WTC11 (cell line): ENCODE results near the gene PLPP1. TPM values are rescaled to one million over a fixed set of nuclear protein-coding genes. Genes with fewer than 3 reads are reported as not detected.

Experiments
- ATAC-seq: fragments of 200-7000 bp; cut with Tn5 transposase; 2 replicates; pipeline ENCODE4 v1.10.0; 2021; ENCODE audit warnings: mild to moderate bottlenecking, moderate library complexity
- CTCF ChIA-PET: fragments of 300-600 bp; sonication (Branson Sonifier 250); formaldehyde crosslinking; loops from one replicate; lab custom pipeline; 2021; ENCODE audit warnings: antibody characterized with exemption; lab: Charles Lee
- POLR2A ChIA-PET: fragments of 350-600 bp; sonication (Branson Sonifier 250); formaldehyde crosslinking; loops from one replicate; lab custom pipeline; 2021; ENCODE audit warnings: antibody characterized with exemption; lab: Charles Lee
- DNase-seq: peaks from one replicate; pipeline ENCODE4 v3.0.0; 2021; ENCODE audit warnings: low spot score
- H3K27ac Mint-ChIP-seq: 2 replicates; pipeline ENCODE4 v1.8.0; 2021; ENCODE audit warnings: mixed read lengths
- H3K27me3 Mint-ChIP-seq: 2 replicates; pipeline ENCODE4 v1.8.0; 2021; ENCODE audit warnings: low read depth, mild to moderate bottlenecking, moderate library complexity, mixed read lengths
- H3K36me3 Mint-ChIP-seq: 2 replicates; pipeline ENCODE4 v1.8.0; 2021; ENCODE audit warnings: mixed read lengths
- H3K4me1 Mint-ChIP-seq: 2 replicates; pipeline ENCODE4 v1.8.0; 2022; ENCODE audit warnings: mixed read lengths
- H3K4me3 Mint-ChIP-seq: 2 replicates; pipeline ENCODE4 v1.8.0; 2021; ENCODE audit warnings: mild to moderate bottlenecking, moderate library complexity, mixed read lengths
- H3K9me3 Mint-ChIP-seq: 2 replicates; pipeline ENCODE4 v1.8.0; 2021; ENCODE audit warnings: mixed read lengths
- AR ChIP-seq: fragments of 250-450 bp; sonication (Bioruptor Pico); IDR thresholded peaks from 2 replicates; pipeline ENCODE4 v1.9.0; 2021; ENCODE audit warnings: mild to moderate bottlenecking
- ATF6 ChIP-seq: sonication (generic); formaldehyde crosslinking; IDR thresholded peaks from 2 replicates; pipeline ENCODE4 v1.8.1; 2023; ENCODE audit warnings: mild to moderate bottlenecking, missing genetic modification reagents
- EMX1 ChIP-seq: fragments of 250-450 bp; sonication (Bioruptor Pico); IDR thresholded peaks from 2 replicates; pipeline ENCODE4 v1.8.0; 2021; ENCODE audit warnings: mild to moderate bottlenecking
- ETV6 ChIP-seq: sonication (generic); formaldehyde crosslinking; IDR thresholded peaks from 2 replicates; pipeline ENCODE4 v1.8.1; 2022; ENCODE audit warnings: mild to moderate bottlenecking, missing genetic modification reagents
- FOXP1 ChIP-seq: sonication (generic); formaldehyde crosslinking; IDR thresholded peaks from 2 replicates; pipeline ENCODE4 v1.8.0; 2022; ENCODE audit warnings: missing genetic modification reagents, mild to moderate bottlenecking, moderate library complexity, borderline replicate concordance
- JUN ChIP-seq: sonication (generic); formaldehyde crosslinking; IDR thresholded peaks from 2 replicates; pipeline ENCODE4 v1.8.0; 2023; ENCODE audit warnings: mild to moderate bottlenecking, missing genetic modification reagents
- NFYB ChIP-seq: sonication (generic); formaldehyde crosslinking; conservative IDR thresholded peaks from 2 replicates; pipeline ENCODE4 v1.8.0; 2022; ENCODE audit warnings: low read depth, missing genetic modification reagents
- OVOL2 ChIP-seq: fragments of 250-450 bp; sonication (Bioruptor Pico); IDR thresholded peaks from 2 replicates; pipeline ENCODE4 v1.9.0; 2021; ENCODE audit warnings: mild to moderate bottlenecking, borderline replicate concordance
- PRRX2 ChIP-seq: fragments of 250-450 bp; sonication (Bioruptor Pico); IDR thresholded peaks from 2 replicates; pipeline ENCODE4 v1.8.0; 2021; ENCODE audit warnings: mild to moderate bottlenecking
- SMAD3 ChIP-seq: sonication (generic); formaldehyde crosslinking; IDR thresholded peaks from 2 replicates; pipeline ENCODE4 v1.8.0; 2022; ENCODE audit warnings: missing genetic modification reagents, mild to moderate bottlenecking, borderline replicate concordance
- SP1 ChIP-seq: sonication (generic); formaldehyde crosslinking; conservative IDR thresholded peaks from 2 replicates; pipeline ENCODE4 v1.8.1; 2022; ENCODE audit warnings: missing genetic modification reagents
- TEAD1 ChIP-seq: sonication (generic); formaldehyde crosslinking; IDR thresholded peaks from 2 replicates; pipeline ENCODE4 v1.8.0; 2022; ENCODE audit warnings: mild to moderate bottlenecking, missing genetic modification reagents
- TEAD4 ChIP-seq: sonication (generic); formaldehyde crosslinking; IDR thresholded peaks from 2 replicates; pipeline ENCODE4 v1.8.0; 2022; ENCODE audit warnings: mild to moderate bottlenecking, missing genetic modification reagents
- USF2 ChIP-seq: sonication (generic); formaldehyde crosslinking; IDR thresholded peaks from 2 replicates; pipeline ENCODE4 v1.8.1; 2023; ENCODE audit warnings: mild to moderate bottlenecking, missing genetic modification reagents, moderate library complexity
- ZBTB43 ChIP-seq: sonication (generic); formaldehyde crosslinking; IDR thresholded peaks from 2 replicates; pipeline ENCODE4 v1.8.1; 2023; ENCODE audit warnings: mild to moderate bottlenecking, missing genetic modification reagents
- ZNF121 ChIP-seq: sonication (generic); formaldehyde crosslinking; IDR thresholded peaks from 2 replicates; pipeline ENCODE4 v1.8.0; 2023; ENCODE audit warnings: missing genetic modification reagents
- ZNF219 ChIP-seq: sonication (generic); formaldehyde crosslinking; IDR thresholded peaks from 2 replicates; pipeline ENCODE4 v1.8.0; 2023; ENCODE audit warnings: missing genetic modification reagents, mild to moderate bottlenecking, borderline replicate concordance
- ZNF232 ChIP-seq: sonication (generic); formaldehyde crosslinking; IDR thresholded peaks from 2 replicates; pipeline ENCODE4 v1.8.0; 2022; ENCODE audit warnings: mild to moderate bottlenecking, missing genetic modification reagents
- ZNF317 ChIP-seq: sonication (generic); formaldehyde crosslinking; IDR thresholded peaks from 2 replicates; pipeline ENCODE4 v1.8.1; 2023; ENCODE audit warnings: low read depth, mild to moderate bottlenecking, moderate library complexity, missing genetic modification reagents, borderline replicate concordance
- ZNF396 ChIP-seq: fragments of 250-450 bp; sonication (Bioruptor Pico); IDR thresholded peaks from 2 replicates; pipeline ENCODE4 v1.8.0; 2021; ENCODE audit warnings: mild to moderate bottlenecking, moderate library complexity, borderline replicate concordance
- ZNF416 ChIP-seq: fragments of 250-450 bp; sonication (Bioruptor Pico); IDR thresholded peaks from 2 replicates; pipeline ENCODE4 v1.9.0; 2021; ENCODE audit warnings: mild to moderate bottlenecking, inconsistent platforms
- ZNF423 ChIP-seq: fragments of 250-450 bp; sonication (Bioruptor Pico); IDR thresholded peaks from 2 replicates; pipeline ENCODE4 v2.1.2; 2022; ENCODE audit warnings: mild to moderate bottlenecking, moderate library complexity
- total RNA-seq: library from RNA; stranded (reverse); gene quantifications from 3 replicates; pipeline ENCODE4 v1.2.3, GENCODE V29; 2021
- TF ChIP-seq, protein P1 (sequence below): sonication (generic); formaldehyde crosslinking; IDR thresholded peaks from 2 replicates; pipeline ENCODE4 v1.8.1; 2022; ENCODE audit warnings: mild to moderate bottlenecking, missing genetic modification reagents, moderate library complexity, borderline replicate concordance
- TF ChIP-seq, protein P2 (sequence below): sonication (generic); formaldehyde crosslinking; IDR thresholded peaks from 2 replicates; pipeline ENCODE4 v1.8.0; 2022; ENCODE audit warnings: missing genetic modification reagents

The PLPP1 gene
- total RNA-seq, 1 experiment from 2014 or later = 43.2 TPM

DNA sequence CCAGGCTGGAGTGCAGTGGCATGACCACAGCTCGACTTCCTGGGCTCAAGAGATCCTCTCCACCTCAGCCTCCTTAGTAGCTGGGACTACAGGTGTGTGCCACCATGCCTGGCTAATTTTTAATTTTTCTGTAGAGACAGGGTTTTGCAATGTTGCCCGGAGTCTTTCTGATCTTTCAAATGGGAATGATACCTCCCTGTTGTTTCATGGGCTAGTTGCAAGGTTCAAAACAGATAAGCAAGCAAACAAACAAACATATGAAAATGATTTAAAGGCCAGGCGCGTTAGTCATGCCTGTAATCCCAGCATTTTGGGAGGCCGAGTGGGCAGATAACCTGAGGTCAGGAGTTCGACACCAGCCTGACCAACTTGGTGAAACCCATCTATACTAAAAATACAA is 45.3 kb upstream of the PLPP1 start:
- Mint-ChIP-seq H3K9me3 (no peaks in the 10 kb centered on the region), H3K4me3 (no peak overlapping the region), H3K27me3 (no peaks in the 10 kb centered on the region), H3K4me1 (peaks cover 37% of the 10 kb centered on the region), H3K36me3 (no peaks in the 10 kb centered on the region), H3K27ac (0 out of 2 replicates have a peak overlapping the region, but pooled peaks have one; percentile 53)
- POLR2A ChIA-PET = no interaction called here
- CTCF ChIA-PET = interaction anchor here (1.4 kb wide), 1 partner anchor 112 kb away, joined by 3 read pairs; no protein-coding TSS in a partner anchor
- TF ChIP-seq TEAD1 (CRISPR knock-in tag) = no peak
- no peak for TF ChIP-seq ZBTB43
- no peak for TF ChIP-seq AR (CRISPR knock-in tag)
- TF ChIP-seq SMAD3 (CRISPR knock-in tag) = no peak
- TF ChIP-seq ATF6 (CRISPR knock-in tag) = no peak
- no peak for TF ChIP-seq ZNF396 (CRISPR knock-in tag)
- TF ChIP-seq ZNF416 (CRISPR knock-in tag) = no peak
- no peak for TF ChIP-seq EMX1 (CRISPR knock-in tag)
- DNase-seq = no peak
- ATAC-seq = no peak

DNA sequence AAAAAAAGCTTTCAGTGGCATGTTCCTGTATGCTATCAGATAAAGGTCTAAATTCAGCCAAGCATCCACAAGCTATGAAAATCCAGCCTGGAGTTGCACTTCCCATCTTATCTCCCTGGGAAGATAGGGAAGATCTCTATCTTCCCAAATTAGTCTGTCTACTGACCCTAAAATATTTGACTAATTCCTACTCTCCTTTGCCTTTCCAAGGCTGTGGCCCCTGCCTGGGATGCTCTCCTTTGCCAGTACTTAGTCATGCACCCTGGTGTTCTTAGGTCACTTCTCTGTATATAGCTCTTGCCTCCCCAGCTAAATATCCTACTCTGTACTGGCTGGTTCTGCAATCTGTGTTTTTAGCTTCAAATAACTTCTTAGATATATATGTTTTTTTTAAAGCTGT is 44.0 kb upstream of the PLPP1 start:
- Mint-ChIP-seq H3K27ac (peak overlapping the region; percentile 57; the same call in 1 of the 2 replicates), H3K4me1 (peaks cover 39% of the 10 kb centered on the region), H3K9me3 (no peaks in the 10 kb centered on the region), H3K36me3 (no peaks in the 10 kb centered on the region), H3K27me3 (no peaks in the 10 kb centered on the region), H3K4me3 (no peak overlapping the region)
- no peak for ATAC-seq
- CTCF ChIA-PET = no interaction called here
- no peak for DNase-seq
- POLR2A ChIA-PET = no interaction called here
- TF ChIP-seq ZNF232 (CRISPR knock-in tag) (no peak), SP1 (CRISPR knock-in tag) (no peak), OVOL2 (CRISPR knock-in tag) (no peak), PRRX2 (no peak), ETV6 (CRISPR knock-in tag) (no peak), USF2 (CRISPR knock-in tag) (no peak), ZNF317 (CRISPR knock-in tag) (no peak), ZNF121 (CRISPR knock-in tag) (no peak), NFYB (CRISPR knock-in tag) (no peak), ZNF423 (no peak), JUN (CRISPR knock-in tag) (no peak), ZNF219 (CRISPR knock-in tag) (no peak), TEAD4 (CRISPR knock-in tag) (no peak), FOXP1 (CRISPR knock-in tag) (no peak)
- TF ChIP-seq, protein P1, sequence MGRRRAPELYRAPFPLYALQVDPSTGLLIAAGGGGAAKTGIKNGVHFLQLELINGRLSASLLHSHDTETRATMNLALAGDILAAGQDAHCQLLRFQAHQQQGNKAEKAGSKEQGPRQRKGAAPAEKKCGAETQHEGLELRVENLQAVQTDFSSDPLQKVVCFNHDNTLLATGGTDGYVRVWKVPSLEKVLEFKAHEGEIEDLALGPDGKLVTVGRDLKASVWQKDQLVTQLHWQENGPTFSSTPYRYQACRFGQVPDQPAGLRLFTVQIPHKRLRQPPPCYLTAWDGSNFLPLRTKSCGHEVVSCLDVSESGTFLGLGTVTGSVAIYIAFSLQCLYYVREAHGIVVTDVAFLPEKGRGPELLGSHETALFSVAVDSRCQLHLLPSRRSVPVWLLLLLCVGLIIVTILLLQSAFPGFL (CRISPR knock-in tag) = no peak
- TF ChIP-seq, protein P2, sequence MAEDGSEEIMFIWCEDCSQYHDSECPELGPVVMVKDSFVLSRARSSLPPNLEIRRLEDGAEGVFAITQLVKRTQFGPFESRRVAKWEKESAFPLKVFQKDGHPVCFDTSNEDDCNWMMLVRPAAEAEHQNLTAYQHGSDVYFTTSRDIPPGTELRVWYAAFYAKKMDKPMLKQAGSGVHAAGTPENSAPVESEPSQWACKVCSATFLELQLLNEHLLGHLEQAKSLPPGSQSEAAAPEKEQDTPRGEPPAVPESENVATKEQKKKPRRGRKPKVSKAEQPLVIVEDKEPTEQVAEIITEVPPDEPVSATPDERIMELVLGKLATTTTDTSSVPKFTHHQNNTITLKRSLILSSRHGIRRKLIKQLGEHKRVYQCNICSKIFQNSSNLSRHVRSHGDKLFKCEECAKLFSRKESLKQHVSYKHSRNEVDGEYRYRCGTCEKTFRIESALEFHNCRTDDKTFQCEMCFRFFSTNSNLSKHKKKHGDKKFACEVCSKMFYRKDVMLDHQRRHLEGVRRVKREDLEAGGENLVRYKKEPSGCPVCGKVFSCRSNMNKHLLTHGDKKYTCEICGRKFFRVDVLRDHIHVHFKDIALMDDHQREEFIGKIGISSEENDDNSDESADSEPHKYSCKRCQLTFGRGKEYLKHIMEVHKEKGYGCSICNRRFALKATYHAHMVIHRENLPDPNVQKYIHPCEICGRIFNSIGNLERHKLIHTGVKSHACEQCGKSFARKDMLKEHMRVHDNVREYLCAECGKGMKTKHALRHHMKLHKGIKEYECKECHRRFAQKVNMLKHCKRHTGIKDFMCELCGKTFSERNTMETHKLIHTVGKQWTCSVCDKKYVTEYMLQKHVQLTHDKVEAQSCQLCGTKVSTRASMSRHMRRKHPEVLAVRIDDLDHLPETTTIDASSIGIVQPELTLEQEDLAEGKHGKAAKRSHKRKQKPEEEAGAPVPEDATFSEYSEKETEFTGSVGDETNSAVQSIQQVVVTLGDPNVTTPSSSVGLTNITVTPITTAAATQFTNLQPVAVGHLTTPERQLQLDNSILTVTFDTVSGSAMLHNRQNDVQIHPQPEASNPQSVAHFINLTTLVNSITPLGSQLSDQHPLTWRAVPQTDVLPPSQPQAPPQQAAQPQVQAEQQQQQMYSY (CRISPR knock-in tag) = no peak
